Brain microvascular endothelial cell (primary cell): ENCODE results near the gene KCNK7.
A peak's percentile ranks its signal among the peaks of the same experiment; 100 is the strongest.

Experiments
- DNase-seq: peaks from one replicate; pipeline ENCODE4 v3.0.0-alpha.2; 2020
- H3K27ac ChIP-seq: fragments of 250-450 bp; sonication (Bioruptor Pico); 2 replicates; pipeline ENCODE4 v1.5.1; 2020; ENCODE audit warnings: mild to moderate bottlenecking, moderate library complexity
- H3K27me3 ChIP-seq: fragments of 250-450 bp; sonication (Bioruptor Pico); replicated peaks from 2 replicates; pipeline ENCODE4 v1.5.1; 2020; ENCODE audit warnings: mild to moderate bottlenecking
- H3K36me3 ChIP-seq: fragments of 250-450 bp; sonication (Bioruptor Pico); replicated peaks from 2 replicates; pipeline ENCODE4 v1.5.1; 2020; ENCODE audit warnings: mild to moderate bottlenecking
- H3K4me3 ChIP-seq: 2 replicates; pipeline ENCODE4 v1.5.1; 2011; ENCODE audit warnings: low read depth, mild to moderate bottlenecking, control low read depth, low read length, moderate library complexity
- in situ Hi-C: cut with HindIII; loops from 2 replicates; pipeline ENCODE4 v1.10.0; 2017; ENCODE audit warnings: low sequenced_read_pairs, low pct_ligation_motif_present
- TF ChIP-seq, protein P1 (sequence below): IDR thresholded peaks from 2 replicates; pipeline ENCODE4 v1.5.1; 2011; ENCODE audit warnings: low read depth, mild to moderate bottlenecking, moderate library complexity, low read length, control low read depth, inconsistent platforms; ENCODE audit errors: missing control alignments

Gene KCNK7

GRCh38 chr11:65575568-65576231, 19.9 kb downstream of the KCNK7 start, which contains the start of gene EHBP1L1:
Gene EHBP1L1 (plus strand): TSS chr11:65576053. CDS start chr11:65576303, 250 bp downstream.
- DNase-seq, result no peak
- no peaks in the 10 kb centered on the region for H3K27me3 ChIP-seq
- H3K36me3 ChIP-seq, result peaks cover 14% of the 10 kb centered on the region
- H3K27ac ChIP-seq, result peak within 1 kb of the TSS; percentile 40
- TF ChIP-seq, protein P1, sequence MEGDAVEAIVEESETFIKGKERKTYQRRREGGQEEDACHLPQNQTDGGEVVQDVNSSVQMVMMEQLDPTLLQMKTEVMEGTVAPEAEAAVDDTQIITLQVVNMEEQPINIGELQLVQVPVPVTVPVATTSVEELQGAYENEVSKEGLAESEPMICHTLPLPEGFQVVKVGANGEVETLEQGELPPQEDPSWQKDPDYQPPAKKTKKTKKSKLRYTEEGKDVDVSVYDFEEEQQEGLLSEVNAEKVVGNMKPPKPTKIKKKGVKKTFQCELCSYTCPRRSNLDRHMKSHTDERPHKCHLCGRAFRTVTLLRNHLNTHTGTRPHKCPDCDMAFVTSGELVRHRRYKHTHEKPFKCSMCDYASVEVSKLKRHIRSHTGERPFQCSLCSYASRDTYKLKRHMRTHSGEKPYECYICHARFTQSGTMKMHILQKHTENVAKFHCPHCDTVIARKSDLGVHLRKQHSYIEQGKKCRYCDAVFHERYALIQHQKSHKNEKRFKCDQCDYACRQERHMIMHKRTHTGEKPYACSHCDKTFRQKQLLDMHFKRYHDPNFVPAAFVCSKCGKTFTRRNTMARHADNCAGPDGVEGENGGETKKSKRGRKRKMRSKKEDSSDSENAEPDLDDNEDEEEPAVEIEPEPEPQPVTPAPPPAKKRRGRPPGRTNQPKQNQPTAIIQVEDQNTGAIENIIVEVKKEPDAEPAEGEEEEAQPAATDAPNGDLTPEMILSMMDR, result no peak
- in situ Hi-C loops, result no loop called here
- H3K4me3 ChIP-seq, result peak within 1 kb of the TSS; percentile 58

GRCh38 chr11:65574811-65575567, 20.6 kb downstream of the KCNK7 start:
- in situ Hi-C loops, result no loop called here
- Histone ChIP-seq H3K36me3 (peaks cover 8% of the 10 kb centered on the region), H3K27me3 (no peaks in the 10 kb centered on the region), H3K27ac (peak overlapping the region; percentile 40), H3K4me3 (peak overlapping the region; percentile 35)
- TF ChIP-seq, protein P1, result no peak
- DNase-seq, result no peak

DNA sequence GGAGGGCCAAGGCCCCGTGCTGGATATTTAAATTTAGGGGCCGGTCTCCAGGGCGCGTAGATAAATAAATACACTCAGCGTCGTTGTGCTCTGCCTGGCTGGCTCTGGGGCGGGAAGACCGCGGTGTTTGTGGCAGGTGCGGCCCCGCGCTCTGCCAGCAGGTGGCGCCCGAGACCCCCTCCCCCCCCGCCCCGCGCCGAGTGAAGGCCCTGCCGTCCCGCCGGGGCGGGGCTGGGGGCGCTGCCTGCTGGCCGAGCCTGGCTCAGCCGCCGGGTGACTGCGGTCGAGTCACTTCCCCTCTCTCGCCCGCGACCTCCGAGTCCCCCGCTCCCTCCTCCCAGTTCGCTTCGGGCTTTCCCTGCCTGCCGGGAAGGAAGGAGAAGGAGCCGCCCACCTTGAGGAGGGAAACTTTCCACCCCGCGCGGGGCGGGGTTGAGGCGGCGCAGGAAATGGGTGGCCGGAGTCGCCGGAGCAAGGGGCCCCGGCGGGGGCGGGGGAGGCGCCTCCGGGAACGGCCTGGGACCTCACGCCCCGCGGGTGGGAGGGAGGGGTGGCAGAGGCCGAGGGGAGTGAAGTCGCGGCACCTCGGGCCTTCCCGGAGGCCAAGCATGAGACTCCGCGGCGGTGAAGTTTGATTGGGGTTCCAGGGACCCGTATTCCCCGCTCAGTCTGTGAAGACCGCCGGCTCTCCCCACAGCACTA, 21.3 kb downstream of the KCNK7 start:
- TF ChIP-seq, protein P1, result peak; percentile 62
- peak overlapping the region; percentile 73 for H3K4me3 ChIP-seq

DNA sequence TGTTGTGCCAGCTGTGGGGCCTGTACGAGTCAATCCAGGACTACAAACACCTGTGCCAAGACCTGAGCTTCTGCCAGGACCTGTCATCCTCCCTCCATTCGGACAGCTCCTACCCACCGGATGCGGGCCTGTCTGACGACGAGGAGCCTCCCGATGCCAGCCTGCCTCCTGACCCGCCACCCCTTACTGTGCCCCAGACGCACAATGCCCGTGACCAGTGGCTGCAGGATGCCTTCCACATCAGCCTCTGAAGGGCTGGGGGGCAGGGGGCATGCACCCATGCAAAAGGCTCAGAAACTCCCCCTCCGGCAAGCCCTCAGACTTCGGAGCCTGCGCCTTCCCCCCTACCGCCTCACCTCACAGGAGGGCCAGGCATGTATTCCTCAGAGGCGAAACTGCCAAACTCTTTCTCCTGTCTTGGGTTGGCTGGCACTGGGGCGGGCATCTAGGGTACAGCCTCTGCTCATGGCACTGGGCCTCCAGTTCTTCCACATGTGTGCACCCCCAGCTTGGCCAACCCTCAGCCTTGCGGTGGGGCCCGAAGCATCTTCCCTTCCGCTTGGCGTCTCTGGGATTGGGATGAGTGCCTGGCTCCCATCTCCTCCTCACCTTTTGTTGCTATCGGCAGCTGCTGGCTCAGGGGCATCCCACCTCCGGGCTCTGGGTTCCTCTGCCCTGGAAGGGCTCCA, 22.1 kb downstream of the KCNK7 start:
- peak overlapping the region; percentile 73 for H3K4me3 ChIP-seq
- in situ Hi-C loops, result no loop called here
- H3K27me3 ChIP-seq, result no peaks in the 10 kb centered on the region
- TF ChIP-seq, protein P1, result no peak
- H3K27ac ChIP-seq, result peak overlapping the region; percentile 12
- DNase-seq, result no peak
- H3K36me3 ChIP-seq, result peaks cover 3% of the 10 kb centered on the region

More for the DNA sequence above, 21.3 kb downstream of the KCNK7 start:
- peak; percentile 88 for DNase-seq
- Histone ChIP-seq H3K27me3 (no peaks in the 10 kb centered on the region), H3K36me3 (peaks cover 4% of the 10 kb centered on the region), H3K27ac (peak overlapping the region; percentile 40)
- in situ Hi-C loops, result no loop called here

- TF ChIP-seq, protein P1, result no peak
- Histone ChIP-seq H3K27me3 (no peaks in the 10 kb centered on the region), H3K27ac (peak within 1 kb of the TSS; percentile 59), H3K36me3 (peaks cover 3% of the 10 kb centered on the region), H3K4me3 (peak within 1 kb of the TSS; percentile 96)
- in situ Hi-C loops, result no loop called here
- DNase-seq, result peak; percentile 75
Measured at GRCh38 chr11:65572356-65573051, 23.1 kb downstream of the KCNK7 start, which contains the start of gene FAM89B. Gene FAM89B (plus strand): TSS chr11:65572538. CDS start chr11:65572670, 132 bp downstream.
